Left ventricle myocardium inferior (tissue), 1 donor: ENCODE results near the gene F5. TPM values are rescaled to one million over a fixed set of nuclear protein-coding genes. Genes with fewer than 3 reads are reported as not detected.
"Not testable (repeated sequence)": the region's sequence is repeated elsewhere in the genome, so short reads cannot be mapped to it uniquely, and the experiment has no call there.

Experiments used
- DNase-seq: peaks from one replicate; pipeline ENCODE4 v3.0.0-alpha.2; 2020
- H3K27ac ChIP-seq: fragments of 200-600 bp; replicated peaks from 2 replicates; pipeline ENCODE4 v1.8.0; 2021
- H3K27me3 ChIP-seq: fragments of 200-600 bp; 2 replicates; pipeline ENCODE4 v1.8.0; 2021; ENCODE audit warnings: low read depth
- H3K36me3 ChIP-seq: fragments of 200-600 bp; 2 replicates; pipeline ENCODE4 v1.8.0; 2021
- H3K4me1 ChIP-seq: fragments of 200-600 bp; 2 replicates; pipeline ENCODE4 v1.8.0; 2021
- H3K4me3 ChIP-seq: fragments of 200-600 bp; 2 replicates; pipeline ENCODE4 v1.8.0; 2021; ENCODE audit warnings: mild to moderate bottlenecking, moderate library complexity
- H3K9me3 ChIP-seq: fragments of 200-600 bp; replicated peaks from 2 replicates; pipeline ENCODE4 v1.8.0; 2021
- intact Hi-C: fragments of 100-400 bp; cut with micrococcal nuclease; formaldehyde crosslinking; loops from one replicate; pipeline ENCODE4 v1.11.0; 2022
- total RNA-seq: library from RNA; stranded (reverse); fragmentation: NEBNext Ultra II Directional; extraction: Animal tissue kit (Norgen Biotek cat#: 25700); gene quantifications from one replicate; pipeline ENCODE4 v1.2.1, GENCODE V29; 2021
- TF ChIP-seq, protein P1 (sequence below): fragments of 200-600 bp; IDR thresholded peaks from 2 replicates; pipeline ENCODE4 v1.8.0; 2021; ENCODE audit warnings: antibody characterized with exemption, mild to moderate bottlenecking, borderline replicate concordance
- donor health status: DM: no; HTN: yes; CAD: no; lungs with severe emphysema.

The F5 gene
- total RNA-seq, 1 donor from 2014 or later: 14.7 TPM

DNA sequence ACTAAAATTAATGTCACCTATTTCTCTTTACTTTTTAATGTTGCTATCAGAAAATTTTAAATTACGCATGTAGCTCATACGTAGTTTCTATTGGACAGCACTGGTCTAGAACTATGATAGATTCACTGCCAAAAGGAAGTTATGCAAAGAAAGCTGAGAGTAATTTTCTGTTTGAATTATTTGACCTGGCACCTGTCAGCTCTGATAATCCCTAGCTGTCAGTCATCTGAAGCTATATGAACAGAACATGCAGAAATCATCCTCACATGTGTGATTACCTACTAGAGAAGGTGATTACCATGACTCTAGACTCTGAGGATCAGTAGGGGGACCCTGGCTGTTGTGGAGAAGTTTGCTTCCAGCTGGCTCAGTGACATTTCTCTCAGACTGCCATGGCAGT, 40.8 kb downstream of the F5 start:
- intact Hi-C loops: no loop called here
- no peak overlapping the region for H3K27ac ChIP-seq
- DNase-seq: no peak
- no peaks in the 10 kb centered on the region for H3K9me3 ChIP-seq
- H3K36me3 ChIP-seq: peaks cover 5% of the 10 kb centered on the region
- H3K27me3 ChIP-seq: no peaks in the 10 kb centered on the region
- H3K4me1 ChIP-seq: no peaks in the 10 kb centered on the region
- TF ChIP-seq, protein P1, sequence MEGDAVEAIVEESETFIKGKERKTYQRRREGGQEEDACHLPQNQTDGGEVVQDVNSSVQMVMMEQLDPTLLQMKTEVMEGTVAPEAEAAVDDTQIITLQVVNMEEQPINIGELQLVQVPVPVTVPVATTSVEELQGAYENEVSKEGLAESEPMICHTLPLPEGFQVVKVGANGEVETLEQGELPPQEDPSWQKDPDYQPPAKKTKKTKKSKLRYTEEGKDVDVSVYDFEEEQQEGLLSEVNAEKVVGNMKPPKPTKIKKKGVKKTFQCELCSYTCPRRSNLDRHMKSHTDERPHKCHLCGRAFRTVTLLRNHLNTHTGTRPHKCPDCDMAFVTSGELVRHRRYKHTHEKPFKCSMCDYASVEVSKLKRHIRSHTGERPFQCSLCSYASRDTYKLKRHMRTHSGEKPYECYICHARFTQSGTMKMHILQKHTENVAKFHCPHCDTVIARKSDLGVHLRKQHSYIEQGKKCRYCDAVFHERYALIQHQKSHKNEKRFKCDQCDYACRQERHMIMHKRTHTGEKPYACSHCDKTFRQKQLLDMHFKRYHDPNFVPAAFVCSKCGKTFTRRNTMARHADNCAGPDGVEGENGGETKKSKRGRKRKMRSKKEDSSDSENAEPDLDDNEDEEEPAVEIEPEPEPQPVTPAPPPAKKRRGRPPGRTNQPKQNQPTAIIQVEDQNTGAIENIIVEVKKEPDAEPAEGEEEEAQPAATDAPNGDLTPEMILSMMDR: no peak
- no peak overlapping the region for H3K4me3 ChIP-seq

- no peaks in the 10 kb centered on the region for H3K4me1 ChIP-seq
- DNase-seq: no peak
- H3K27me3 ChIP-seq: no peaks in the 10 kb centered on the region
- no peaks in the 10 kb centered on the region for H3K9me3 ChIP-seq
- intact Hi-C loops: no loop called here
- H3K4me3 ChIP-seq: no peak overlapping the region
- peaks cover 5% of the 10 kb centered on the region for H3K36me3 ChIP-seq
- H3K27ac ChIP-seq: no peak overlapping the region
- TF ChIP-seq, protein P1: no peak
Measured at GRCh38 chr1:169538998-169539871, 47.0 kb downstream of the F5 start.

- Histone ChIP-seq H3K4me3 (no peak overlapping the region), H3K36me3 (no peaks in the 10 kb centered on the region), H3K4me1 (no peaks in the 10 kb centered on the region), H3K9me3 (no peaks in the 10 kb centered on the region), H3K27me3 (no peaks in the 10 kb centered on the region), H3K27ac (no peak overlapping the region)
- no peak for DNase-seq
- TF ChIP-seq, protein P1: no peak
- intact Hi-C loops: no loop called here
Measured at GRCh38 chr1:169534653-169535052, 51.6 kb downstream of the F5 start.

GRCh38 chr1:169533528-169534190, 52.6 kb downstream of the F5 start:
- H3K9me3 ChIP-seq, intact Hi-C loops, DNase-seq, H3K4me3 ChIP-seq, H3K27me3 ChIP-seq, H3K4me1 ChIP-seq, H3K36me3 ChIP-seq, H3K27ac ChIP-seq: not testable (repeated sequence)

DNA sequence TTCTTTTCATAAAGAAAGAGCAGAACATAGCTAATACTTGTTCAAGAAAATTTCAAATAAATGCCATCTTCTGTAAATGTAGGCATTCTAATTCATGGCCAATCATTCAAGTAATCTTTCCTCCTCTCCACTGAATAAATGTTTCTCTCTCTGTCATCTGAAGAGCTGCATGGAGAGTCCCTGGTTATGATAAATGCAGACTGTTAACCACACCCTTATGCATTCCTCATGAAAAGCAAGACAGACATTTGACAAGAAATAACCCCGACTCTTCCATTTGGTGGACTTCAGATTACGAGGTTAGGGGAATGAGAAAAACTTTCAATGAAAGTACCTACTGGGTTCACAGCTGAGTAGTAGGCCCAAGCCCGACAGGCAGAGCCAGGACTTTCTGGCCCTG, 55.8 kb downstream of the F5 start:
- no peaks in the 10 kb centered on the region for H3K9me3 ChIP-seq
- no peak for DNase-seq
- peaks cover 5% of the 10 kb centered on the region for H3K4me1 ChIP-seq
- intact Hi-C loops: no loop called here
- no peak overlapping the region for H3K4me3 ChIP-seq
- H3K27me3 ChIP-seq: no peaks in the 10 kb centered on the region
- H3K27ac ChIP-seq: no peak overlapping the region
- H3K36me3 ChIP-seq: no peaks in the 10 kb centered on the region
- TF ChIP-seq, protein P1: no peak

GRCh38 chr1:169529068-169529642, 57.1 kb downstream of the F5 start:
- H3K4me3 ChIP-seq: no peak overlapping the region
- TF ChIP-seq, protein P1: no peak
- H3K4me1 ChIP-seq: peaks cover 5% of the 10 kb centered on the region
- no peak for DNase-seq
- no peaks in the 10 kb centered on the region for H3K9me3 ChIP-seq
- intact Hi-C loops: loop anchor here (10.0 kb wide), 1 partner anchor 54 kb away; no protein-coding TSS in a partner anchor
- no peaks in the 10 kb centered on the region for H3K27me3 ChIP-seq
- no peaks in the 10 kb centered on the region for H3K36me3 ChIP-seq
- H3K27ac ChIP-seq: no peak overlapping the region
